Neural cell (in vitro differentiated cells): ENCODE results near the gene TAOK1. TPM values are rescaled to one million over a fixed set of nuclear protein-coding genes. Genes with fewer than 3 reads are reported as not detected.
"Not testable (repeated sequence)": the region's sequence is repeated elsewhere in the genome, so short reads cannot be mapped to it uniquely, and the experiment has no call there.

Source experiments
- H2AFZ ChIP-seq: fragments of 200-600, 300-800 bp; sonication (generic), shearing (Covaris generic); 2 replicates; pipeline ENCODE4 v1.6.0; 2014; ENCODE audit warnings: low read depth, mild to moderate bottlenecking, antibody characterized with exemption, low read length, moderate library complexity
- H3F3A ChIP-seq: fragments of 200-600 bp; shearing (Covaris generic); 2 replicates; pipeline ENCODE4 v1.6.1; 2016; ENCODE audit warnings: mild to moderate bottlenecking, moderate library complexity, mixed read lengths, antibody characterized with exemption, low read length; ENCODE audit not compliant: insufficient read depth, poor library complexity, severe bottlenecking
- H3K27ac ChIP-seq: fragments of 200-600, 300-800 bp; sonication (generic), shearing (Covaris generic); 2 replicates; pipeline ENCODE4 v1.5.1; 2014; ENCODE audit warnings: mild to moderate bottlenecking, low read length, moderate library complexity
- H3K27me3 ChIP-seq: fragments of 300-800, 200-600 bp; sonication (generic), shearing (Covaris generic); 2 replicates; pipeline ENCODE4 v1.6.0; 2014; ENCODE audit warnings: mild to moderate bottlenecking, low read depth, low read length, moderate library complexity; ENCODE audit not compliant: insufficient read depth
- H3K36me3 ChIP-seq: fragments of 300-800, 200-600 bp; sonication (generic), shearing (Covaris generic); 2 replicates; pipeline ENCODE4 v1.5.1; 2014; ENCODE audit warnings: mild to moderate bottlenecking, antibody characterized with exemption, low read length, moderate library complexity; ENCODE audit not compliant: insufficient read depth
- H3K4me2 ChIP-seq: fragments of 300-800, 200-600 bp; sonication (generic), shearing (Covaris generic); 2 replicates; pipeline ENCODE4 v1.6.0; 2014; ENCODE audit warnings: mild to moderate bottlenecking, low read length
- H3K4me3 ChIP-seq: fragments of 300-800, 200-600 bp; sonication (generic), shearing (Covaris generic); 2 replicates; pipeline ENCODE4 v1.5.1; 2014; ENCODE audit warnings: mild to moderate bottlenecking, low read length, moderate library complexity
- H3K79me2 ChIP-seq: fragments of 200-600 bp; shearing (Covaris generic); replicated peaks from 2 replicates; pipeline ENCODE4 v1.6.0; 2014; ENCODE audit warnings: mild to moderate bottlenecking, low read length, moderate library complexity; ENCODE audit not compliant: insufficient read depth
- H3K9ac ChIP-seq: fragments of 300-800, 200-600 bp; sonication (generic), shearing (Covaris generic); 2 replicates; pipeline ENCODE4 v1.6.1; 2016; ENCODE audit warnings: mild to moderate bottlenecking, low read length, mixed read lengths
- H3K9me2 ChIP-seq: fragments of 200-600 bp; shearing (Covaris generic); 2 replicates; pipeline ENCODE4 v1.6.1; 2016; ENCODE audit warnings: mild to moderate bottlenecking, low read length, mixed read lengths; ENCODE audit not compliant: insufficient read depth
- H3K9me3 ChIP-seq: fragments of 200-600, 300-800 bp; sonication (generic), shearing (Covaris generic); 2 replicates; pipeline ENCODE4 v1.6.1; 2016; ENCODE audit warnings: mild to moderate bottlenecking, mixed run types, low read length, moderate library complexity, mixed read lengths
- H4K20me1 ChIP-seq: fragments of 200-600 bp; shearing (Covaris generic); 2 replicates; pipeline ENCODE4 v1.6.1; 2016; ENCODE audit warnings: mild to moderate bottlenecking, mixed run types; ENCODE audit not compliant: insufficient read depth
- CTCF ChIP-seq: fragments of 450-650 bp; IDR thresholded peaks from 2 replicates; pipeline ENCODE4 v1.5.1; 2014; ENCODE audit warnings: antibody characterized with exemption, mild to moderate bottlenecking, moderate library complexity; ENCODE audit not compliant: poor library complexity, severe bottlenecking
- EP300 ChIP-seq: fragments of 450-650 bp; conservative IDR thresholded peaks from 2 replicates; pipeline ENCODE4 v1.6.1; 2014; ENCODE audit warnings: antibody characterized with exemption, mild to moderate bottlenecking, moderate library complexity; ENCODE audit not compliant: poor library complexity, severe bottlenecking
- EZH2 ChIP-seq: fragments of 200-600, 300-800 bp; shearing (Covaris generic), sonication (generic); IDR thresholded peaks from 2 replicates; pipeline ENCODE4 v1.6.1; 2014; ENCODE audit warnings: antibody characterized with exemption, low read length, borderline replicate concordance, mild to moderate bottlenecking; ENCODE audit not compliant: insufficient read depth, poor library complexity, severe bottlenecking
- MXI1 ChIP-seq: fragments of 450-650 bp; conservative IDR thresholded peaks from 2 replicates; pipeline ENCODE4 v1.6.1; 2014; ENCODE audit warnings: antibody characterized with exemption, mild to moderate bottlenecking; ENCODE audit not compliant: poor library complexity, severe bottlenecking
- POLR2AphosphoS5 ChIP-seq: IDR thresholded peaks from 2 replicates; pipeline ENCODE4 v1.6.1; 2012
- RAD21 ChIP-seq: fragments of 450-650 bp; conservative IDR thresholded peaks from 2 replicates; pipeline ENCODE4 v1.6.1; 2014; ENCODE audit warnings: antibody characterized with exemption, mild to moderate bottlenecking, moderate library complexity
- REST ChIP-seq: IDR thresholded peaks from 2 replicates; pipeline ENCODE4 v1.6.1; 2012; ENCODE audit warnings: borderline replicate concordance
- SMC3 ChIP-seq: fragments of 450-650 bp; conservative IDR thresholded peaks from 2 replicates; pipeline ENCODE4 v1.6.1; 2014; ENCODE audit warnings: antibody characterized with exemption, mild to moderate bottlenecking, moderate library complexity; ENCODE audit not compliant: poor library complexity
- TAF1 ChIP-seq: IDR thresholded peaks from 2 replicates; pipeline ENCODE4 v1.6.1; 2012; ENCODE audit warnings: low read depth
- polyA plus RNA-seq: library from polyadenylated mRNA; depleted of rRNA; stranded (reverse); fragments of >200 nt; gene quantifications from 2 replicates; pipeline ENCODE4 v1.2.3, GENCODE V29; 2014

Gene TAOK1
- polyA plus RNA-seq, 1 donor from 2014 or later = 53.2 TPM

GRCh38 chr17:29461483-29462206, 71.5 kb downstream of the TAOK1 start:
- Histone ChIP-seq H3F3A (no peaks in the 10 kb centered on the region), H3K4me2 (no peak overlapping the region), H3K36me3 (no peaks in the 10 kb centered on the region), H3K9me2 (no peaks in the 10 kb centered on the region), H3K4me3 (no peak overlapping the region), H2AFZ (no peak overlapping the region), H3K27ac (no peak overlapping the region), H3K9me3 (no peaks in the 10 kb centered on the region), H3K27me3 (no peaks in the 10 kb centered on the region), H3K79me2 (peaks cover 47% of the 10 kb centered on the region), H4K20me1 (no peaks in the 10 kb centered on the region), H3K9ac (no peak overlapping the region)
- no peak for TF ChIP-seq REST
- TF ChIP-seq CTCF = no peak
- no peak for TF ChIP-seq RAD21
- TF ChIP-seq TAF1 = no peak
- TF ChIP-seq EP300 = no peak
- TF ChIP-seq SMC3 = no peak
- TF ChIP-seq EZH2 = no peak
- no peak for TF ChIP-seq POLR2AphosphoS5
- no peak for TF ChIP-seq MXI1

GRCh38 chr17:29469276-29469675, 79.1 kb downstream of the TAOK1 start:
- no peaks in the 10 kb centered on the region for H3K9me2 ChIP-seq
- H4K20me1 ChIP-seq = no peaks in the 10 kb centered on the region
- H3K4me3 ChIP-seq = no peak overlapping the region
- H3K27me3 ChIP-seq = no peaks in the 10 kb centered on the region
- H3F3A ChIP-seq = no peaks in the 10 kb centered on the region
- H3K4me2 ChIP-seq = no peak overlapping the region
- peaks cover 6% of the 10 kb centered on the region for H3K36me3 ChIP-seq
- TF ChIP-seq CTCF = no peak
- no peak for TF ChIP-seq EP300
- TF ChIP-seq REST = no peak
- TF ChIP-seq MXI1 = no peak
- TF ChIP-seq POLR2AphosphoS5 = no peak
- no peak for TF ChIP-seq SMC3
- no peak for TF ChIP-seq RAD21
- TF ChIP-seq TAF1 = no peak
- no peak for TF ChIP-seq EZH2
- no peaks in the 10 kb centered on the region for H3K79me2 ChIP-seq
- H3K9ac ChIP-seq = no peak overlapping the region
- no peak overlapping the region for H3K27ac ChIP-seq
- no peak overlapping the region for H2AFZ ChIP-seq
- H3K9me3 ChIP-seq = no peaks in the 10 kb centered on the region

GRCh38 chr17:29473437-29473836, 83.3 kb downstream of the TAOK1 start:
- H3K79me2 ChIP-seq, H3K36me3 ChIP-seq, H3K9me3 ChIP-seq, H3K9ac ChIP-seq, H2AFZ ChIP-seq, H3F3A ChIP-seq, H3K9me2 ChIP-seq, H3K27me3 ChIP-seq, H4K20me1 ChIP-seq, H3K4me2 ChIP-seq, H3K4me3 ChIP-seq, H3K27ac ChIP-seq: not testable (repeated sequence)
